GM12878 (cell line): Measurements from ENCODE around the gene CACNB3. TPM values are rescaled to one million over a fixed set of nuclear protein-coding genes. Genes with fewer than 3 reads are reported as not detected.

Experiments
- ATAC-seq: fragments of 200-7000 bp; cut with Tn5 transposase; 3 replicates; pipeline ENCODE4 v1.9.1; 2020; ENCODE audit warnings: mild to moderate bottlenecking, moderate library complexity
- BruUV-seq: library from RNA; stranded (reverse); fragments of 400-500 nt; replicated peaks from 2 replicates; lab custom pipeline; 2021; lab: Mats Ljungman, UMichigan
- CTCF ChIA-PET: fragments of 300-600 bp; sonication (Branson Sonifier 250); formaldehyde crosslinking; extraction: SDS; loops from one replicate; lab custom pipeline; 2021; ENCODE audit warnings: inconsistent platforms; lab: Yijun Ruan, JAX
- POLR2A ChIA-PET: fragments of 350-600 bp; formaldehyde crosslinking; extraction: SDS; loops from one replicate; lab custom pipeline; 2021; ENCODE audit warnings: inconsistent platforms; lab: Charles Lee
- RAD21 ChIA-PET: fragments of 300-600 bp; sonication (Branson Sonifier 250); formaldehyde crosslinking; loops from one replicate; lab custom pipeline; 2023; ENCODE audit warnings: antibody characterized with exemption; ENCODE audit not compliant: unreplicated experiment; lab: Charles Lee
- SMC1A ChIA-PET: fragments of 300-600 bp; sonication (Branson Sonifier 250); formaldehyde crosslinking; loops from one replicate; lab custom pipeline; 2023; ENCODE audit not compliant: unreplicated experiment, uncharacterized antibody; lab: Charles Lee
- DNase-seq: peaks from one replicate; pipeline ENCODE4 v3.0.0-alpha.2; 2011; ENCODE audit warnings: low read depth, low spot score
- FAIRE-seq: peaks from 3 replicates; lab custom pipeline; 2011; peaks lifted over from hg19 to GRCh38; lab: Jason Lieb, UNC
- H2AFZ ChIP-seq: 2 replicates; pipeline ENCODE4 v1.6.0; 2011; ENCODE audit warnings: low read depth, low read length, control low read depth; ENCODE audit not compliant: control insufficient read depth
- H3K27ac ChIP-seq: 2 replicates; pipeline ENCODE4 v1.5.1; 2011; ENCODE audit warnings: control low read depth; ENCODE audit not compliant: control insufficient read depth, insufficient read depth
- H3K27me3 ChIP-seq, 2 experiments: replicated peaks in 1 of 2; 2 replicates each; pipeline versions ENCODE4 v1.6.0 to v1.6.1; 2011; ENCODE audit warnings: low read length in 1 of 2; ENCODE audit not compliant: control insufficient read depth in 2 of 2, insufficient read depth in 2 of 2
- H3K36me3 ChIP-seq, 2 experiments: 2 replicates each; pipeline ENCODE4 v1.5.1; 2011; ENCODE audit warnings: low read length in 1 of 2; ENCODE audit not compliant: control insufficient read depth in 2 of 2, insufficient read depth in 2 of 2
- H3K4me1 ChIP-seq: 2 replicates; pipeline ENCODE4 v1.6.1; 2011; ENCODE audit warnings: mild to moderate bottlenecking, low read length, moderate library complexity, mixed read lengths; ENCODE audit not compliant: control insufficient read depth, insufficient read depth
- H3K4me2 ChIP-seq: 2 replicates; pipeline ENCODE4 v1.6.0; 2011; ENCODE audit warnings: control low read depth; ENCODE audit not compliant: control insufficient read depth, insufficient read depth
- H3K4me3 ChIP-seq: fragments of 200-600 bp; sonication (generic); 2 replicates; pipeline ENCODE4 v1.5.1; 2016
- H3K79me2 ChIP-seq: 2 replicates; pipeline ENCODE4 v1.6.0; 2011; ENCODE audit warnings: low read length; ENCODE audit not compliant: control insufficient read depth, insufficient read depth
- H3K9ac ChIP-seq: 2 replicates; pipeline ENCODE4 v1.8.0; 2011; ENCODE audit warnings: low read length, control low read depth, mixed read lengths; ENCODE audit not compliant: control insufficient read depth, insufficient read depth
- H3K9me3 ChIP-seq: replicated peaks from 3 replicates; pipeline ENCODE4 v1.5.1; 2011; ENCODE audit warnings: mild to moderate bottlenecking, low read length; ENCODE audit not compliant: control insufficient read depth, insufficient read depth
- H4K20me1 ChIP-seq: 2 replicates; pipeline ENCODE4 v1.6.0; 2011; ENCODE audit not compliant: control insufficient read depth, insufficient read depth
- CTCF ChIP-seq, 3 experiments: IDR thresholded peaks in 2 of 3; conservative IDR thresholded peaks in 1 of 3; 2 replicates each; pipeline ENCODE4 v1.5.1; 2011; ENCODE audit warnings: low read depth in 3 of 3, low read length in 3 of 3, mild to moderate bottlenecking in 3 of 3, control low read depth in 2 of 3, moderate library complexity in 2 of 3, inconsistent platforms in 1 of 3, mixed read lengths in 1 of 3; ENCODE audit not compliant: control insufficient read depth in 2 of 3, insufficient read depth in 1 of 3; ENCODE audit errors: extremely low read depth in 1 of 3
- HCFC1 ChIP-seq: fragments of 150-350 bp; IDR thresholded peaks from 2 replicates; pipeline ENCODE4 v1.6.1; 2014; ENCODE audit warnings: low read length
- NFYB ChIP-seq: IDR thresholded peaks from 2 replicates; pipeline ENCODE4 v1.6.1; 2011; ENCODE audit warnings: low read depth, mild to moderate bottlenecking, low read length, improper control_type of control experiment, moderate library complexity; ENCODE audit not compliant: insufficient read depth
- NKRF ChIP-seq: fragments of 450-650 bp; conservative IDR thresholded peaks from 2 replicates; pipeline ENCODE4 v1.6.1; 2017; ENCODE audit warnings: mild to moderate bottlenecking, moderate library complexity
- WGBS: methylation state at CpG from one replicate; pipeline ENCODE4 v1.1.6; 2016; ENCODE audit warnings: low lambda C conversion rate; ENCODE audit not compliant: insufficient replicate concordance, insufficient coverage; ENCODE audit errors: missing lambda C conversion rate; 5-methylcytosine and 5-hydroxymethylcytosine counted together
- in situ Hi-C: fragments of 300-500 bp; cut with MboI; formaldehyde crosslinking; loops from 9 replicates; pipeline ENCODE4 v1.14.3; 2018; ENCODE audit warnings: mixed read lengths
- intact Hi-C: fragments of 100-400 bp; cut with micrococcal nuclease; formaldehyde crosslinking; loops from one replicate; pipeline ENCODE4 v1.14.2; 2022; ENCODE audit not compliant: unreplicated experiment
- polyA plus RNA-seq, 11 experiments: library from polyadenylated mRNA; depleted of rRNA in 4 of 11; unstranded in 6 of 11; stranded (reverse) in 5 of 11; fragments of >200 nt; fragmentation: Nextera tagmentation in 4 of 11; fragmentation: Illumina TruSeq in 1 of 11; extraction: Ambion mirVana in 4 of 11; extraction: Trizol in 1 of 11; gene quantifications; 1 replicate in 1 of 11; 2 replicates in 10 of 11; pipeline versions ENCODE4 v1.2.1 to v1.2.3, GENCODE V29; 2011 to 2016; ENCODE audit warnings: inconsistent platforms in 2 of 11, missing spikeins in 2 of 11, low read depth in 1 of 11
- total RNA-seq, 4 experiments: library from RNA; depleted of rRNA in 3 of 4; stranded (reverse); fragments of >200 nt in 3 of 4; fragmentation: Illumina TruSeq in 1 of 4; extraction: Trizol in 1 of 4; gene quantifications; 2 replicates each; pipeline versions ENCODE4 v1.2.1 to v1.2.3, GENCODE V29; 2013 to 2021
- TF ChIP-seq, protein P1 (sequence below): fragments of 450-650 bp; IDR thresholded peaks from 2 replicates; pipeline ENCODE4 v1.6.1; 2018; ENCODE audit warnings: mild to moderate bottlenecking, low read depth, moderate library complexity; ENCODE audit not compliant: partially characterized antibody

CACNB3 gene
- total and polyA plus RNA-seq, 10 of the 15 experiments (the other 5 are each of a cell fraction or from before 2014, with no cell fraction given), result 0.78 to 5.0 (median 1.7) TPM

- TF ChIP-seq, protein P1, sequence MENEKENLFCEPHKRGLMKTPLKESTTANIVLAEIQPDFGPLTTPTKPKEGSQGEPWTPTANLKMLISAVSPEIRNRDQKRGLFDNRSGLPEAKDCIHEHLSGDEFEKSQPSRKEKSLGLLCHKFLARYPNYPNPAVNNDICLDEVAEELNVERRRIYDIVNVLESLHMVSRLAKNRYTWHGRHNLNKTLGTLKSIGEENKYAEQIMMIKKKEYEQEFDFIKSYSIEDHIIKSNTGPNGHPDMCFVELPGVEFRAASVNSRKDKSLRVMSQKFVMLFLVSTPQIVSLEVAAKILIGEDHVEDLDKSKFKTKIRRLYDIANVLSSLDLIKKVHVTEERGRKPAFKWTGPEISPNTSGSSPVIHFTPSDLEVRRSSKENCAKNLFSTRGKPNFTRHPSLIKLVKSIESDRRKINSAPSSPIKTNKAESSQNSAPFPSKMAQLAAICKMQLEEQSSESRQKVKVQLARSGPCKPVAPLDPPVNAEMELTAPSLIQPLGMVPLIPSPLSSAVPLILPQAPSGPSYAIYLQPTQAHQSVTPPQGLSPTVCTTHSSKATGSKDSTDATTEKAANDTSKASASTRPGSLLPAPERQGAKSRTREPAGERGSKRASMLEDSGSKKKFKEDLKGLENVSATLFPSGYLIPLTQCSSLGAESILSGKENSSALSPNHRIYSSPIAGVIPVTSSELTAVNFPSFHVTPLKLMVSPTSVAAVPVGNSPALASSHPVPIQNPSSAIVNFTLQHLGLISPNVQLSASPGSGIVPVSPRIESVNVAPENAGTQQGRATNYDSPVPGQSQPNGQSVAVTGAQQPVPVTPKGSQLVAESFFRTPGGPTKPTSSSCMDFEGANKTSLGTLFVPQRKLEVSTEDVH, result no peak
These were observed 2.0 kb upstream of the CACNB3 start (continued) for GRCh38 chr12:48816143-48816854.

DNA sequence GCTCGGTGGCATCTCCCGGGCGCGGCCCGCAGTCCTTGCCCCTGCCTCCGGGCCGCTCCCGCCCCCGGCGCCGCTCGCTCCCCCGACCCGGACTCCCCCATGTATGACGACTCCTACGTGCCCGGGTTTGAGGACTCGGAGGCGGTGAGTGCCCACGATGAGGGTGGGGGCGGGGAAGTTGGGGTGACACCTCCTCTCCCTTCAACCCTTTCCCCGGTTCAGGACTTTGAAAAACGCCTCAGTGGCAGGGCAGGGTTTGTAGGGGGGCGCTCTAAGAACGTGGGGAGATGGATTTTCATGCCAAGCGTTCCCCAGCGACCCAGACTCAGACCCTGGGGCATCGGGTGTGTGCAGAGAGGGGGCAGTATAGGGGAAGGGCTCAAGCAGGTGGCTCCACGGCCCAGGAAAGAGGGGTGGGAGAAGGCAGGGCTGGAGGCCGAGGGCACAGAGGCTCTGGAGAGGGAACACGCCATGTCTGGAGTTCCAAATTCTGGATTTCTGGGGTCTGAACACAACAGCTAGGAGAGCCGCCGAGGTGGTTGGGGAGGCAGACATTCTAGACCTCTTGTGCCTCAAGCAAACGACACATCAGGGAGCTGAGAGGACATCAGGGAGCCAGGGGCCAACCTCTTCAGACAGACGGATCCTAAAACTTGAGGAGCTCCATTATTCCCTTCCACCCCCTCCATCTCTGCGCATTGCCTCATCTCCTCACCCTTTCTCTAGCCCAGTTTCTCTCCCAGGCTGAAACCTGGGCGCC is 715 bp downstream of the CACNB3 start:
- RAD21 ChIA-PET, result no interaction called here
- FAIRE-seq, result no peak

More for the DNA sequence above, 715 bp downstream of the CACNB3 start:
- Histone ChIP-seq H3K27ac (no peak overlapping the region), H3K4me1 (peaks cover 7% of the 10 kb centered on the region), H3K9me3 (no peaks in the 10 kb centered on the region), H3K79me2 (no peaks in the 10 kb centered on the region), H4K20me1 (no peaks in the 10 kb centered on the region), H3K9ac (no peak overlapping the region), H3K4me3 (peak overlapping the region; percentile 48; the same call in 1 of the 2 replicates), H3K27me3 (peaks cover 3% of the 10 kb centered on the region in 2 experiments; a peak in 3 of 4 replicates), H3K4me2 (peak overlapping the region; percentile 94), H3K36me3 (no peaks in the 10 kb centered on the region), H2AFZ (peak overlapping the region; percentile 15; the same call in 1 of the 2 replicates)
- intact Hi-C loops, result no loop called here
- DNase-seq, result no peak
- ChIA-PET CTCF (interaction anchor here (0.7 to 5.7 kb wide), 4 partner anchors 24 to 72 kb away, joined by 3 to 58 read pairs (median 6); partner anchors contain the start of gene DDX23), POLR2A (interaction anchor here (1.3 kb wide), 1 partner anchor 10 kb away, joined by 4 read pairs; no protein-coding TSS in a partner anchor), SMC1A (interaction anchor here (0.7 to 1.9 kb wide), 4 partner anchors 24 to 1441 kb away, joined by 3 to 9 read pairs (median 4); partner anchors contain the start of gene DDX23)
- 14% methylated on average over 33 of the region's 37 CpGs for WGBS
- in situ Hi-C loops, result no loop called here
- ATAC-seq, result no peak
- BruUV-seq, result no TSS peak
- TF ChIP-seq HCFC1 (no peak), CTCF (IDR thresholded peaks at IDR 0.05 in 2 of 3, conservative IDR thresholded peaks at IDR 0.05 in 1 of 3; ENCODE audit: control insufficient read depth in 2 of 3, extremely low read depth in 1 of 3, insufficient read depth in 1 of 3, low read depth in 3 of 3, low read length in 3 of 3) (peak in 1 of 3 experiments; percentile 5; a peak in 1 of 6 replicates), NFYB (0 out of 2 replicates have a peak, but pooled peaks have one; percentile 6), NKRF (0 out of 2 replicates have a peak, but pooled peaks have one; percentile 32)
